Osteoblast (primary cell): ENCODE results near the gene PACC1. TPM values are rescaled to one million over a fixed set of nuclear protein-coding genes. Genes with fewer than 3 reads are reported as not detected.

Experiments
- DNase-seq: peaks from one replicate; pipeline ENCODE4 v3.0.0; 2011; ENCODE audit warnings: low spot score, mixed read lengths; ENCODE audit not compliant: insufficient read length; ENCODE audit errors: missing footprints
- H2AFZ ChIP-seq: 2 replicates; pipeline ENCODE4 v1.6.0; 2011; ENCODE audit warnings: mild to moderate bottlenecking, low read length
- H3K27ac ChIP-seq: 2 replicates; pipeline ENCODE4 v1.5.1; 2011; ENCODE audit warnings: mild to moderate bottlenecking, low read depth, low read length, moderate library complexity
- H3K27me3 ChIP-seq: 2 replicates; pipeline ENCODE4 v1.6.0; 2012; ENCODE audit warnings: mild to moderate bottlenecking, control low read depth, inconsistent platforms, low read length, moderate library complexity; ENCODE audit not compliant: insufficient read depth
- H3K36me3 ChIP-seq: 2 replicates; pipeline ENCODE4 v1.5.1; 2011; ENCODE audit warnings: mild to moderate bottlenecking, low read length, control low read depth, moderate library complexity; ENCODE audit not compliant: insufficient read depth
- H3K4me1 ChIP-seq: 2 replicates; pipeline ENCODE4 v1.5.1; 2011; ENCODE audit warnings: mild to moderate bottlenecking, low read length, control low read depth, moderate library complexity; ENCODE audit not compliant: insufficient read depth
- H3K4me2 ChIP-seq: 2 replicates; pipeline ENCODE4 v1.6.0; 2011; ENCODE audit warnings: mild to moderate bottlenecking, low read length; ENCODE audit not compliant: insufficient read depth
- H3K4me3 ChIP-seq: fragments of 200-600 bp; sonication (generic); 3 replicates; pipeline ENCODE4 v1.5.1; 2012; ENCODE audit warnings: mild to moderate bottlenecking, low read length, inconsistent platforms; ENCODE audit not compliant: insufficient read depth
- H3K79me2 ChIP-seq: 2 replicates; pipeline ENCODE4 v1.6.0; 2012; ENCODE audit warnings: mild to moderate bottlenecking, low read length, control low read depth, inconsistent platforms; ENCODE audit not compliant: insufficient read depth
- H3K9me3 ChIP-seq: 2 replicates; pipeline ENCODE4 v1.5.1; 2011; ENCODE audit warnings: low read depth, low read length, control low read depth
- H4K20me1 ChIP-seq: 2 replicates; pipeline ENCODE4 v1.6.0; 2012; ENCODE audit warnings: mild to moderate bottlenecking, low read length, control low read depth; ENCODE audit not compliant: insufficient read depth
- small RNA-seq: library from RNA; depleted of rRNA; stranded (forward); fragments of <200 nt; gene quantifications from one replicate; pipeline ENCODE3, GENCODE V24; 2012
- total RNA-seq: library from RNA; depleted of rRNA; stranded (reverse); fragments of >200 nt; gene quantifications from 2 replicates; pipeline ENCODE4 v1.2.3, GENCODE V29; 2012
- TF ChIP-seq, protein P1 (sequence below): IDR thresholded peaks from 2 replicates; pipeline ENCODE4 v1.5.1; 2011; ENCODE audit warnings: mild to moderate bottlenecking, low read depth, low read length, moderate library complexity; ENCODE audit errors: extremely low read depth

PACC1 gene
- total RNA-seq, 1 donor = 6.5 TPM

DNA sequence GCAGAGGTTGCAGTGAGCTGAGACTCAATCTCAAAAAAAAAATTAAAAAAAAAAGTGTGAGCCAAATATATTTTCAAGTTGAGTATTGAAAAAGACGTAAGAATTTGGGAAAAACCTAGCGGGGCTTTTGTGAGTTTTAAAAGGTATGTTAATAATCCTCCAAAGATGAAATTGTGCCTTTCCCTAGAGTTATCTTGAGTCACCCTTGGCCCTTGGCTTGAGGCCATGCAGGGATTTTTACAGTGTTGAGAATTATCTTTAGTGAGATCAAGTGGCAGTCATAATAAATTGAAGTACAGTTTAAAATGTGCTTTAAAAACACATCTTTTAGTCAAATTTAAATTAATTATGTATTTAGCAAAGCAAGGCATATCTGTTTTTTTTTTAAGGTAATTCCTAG, 96.8 kb downstream of the PACC1 start:
- DNase-seq = no peak

DNA sequence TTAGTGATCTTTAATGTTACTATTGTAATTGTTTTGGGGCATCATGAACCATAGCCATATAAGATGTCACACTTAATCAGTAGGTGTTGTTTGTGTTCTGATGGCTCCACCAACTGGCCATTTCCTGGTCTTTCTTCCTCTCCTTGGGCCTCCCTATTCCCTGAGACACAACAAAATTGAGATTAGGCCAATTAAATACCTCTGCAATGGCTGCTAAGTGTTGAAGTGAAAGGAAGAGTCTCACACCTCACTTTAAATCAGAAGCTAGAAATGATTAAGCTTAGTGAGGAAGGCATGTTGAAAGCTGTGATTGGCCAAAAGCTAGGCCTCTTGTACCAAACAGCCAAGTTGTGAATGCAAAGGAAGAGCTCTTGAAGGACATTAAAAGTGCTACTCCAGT, 98.8 kb downstream of the PACC1 start:
- Histone ChIP-seq H2AFZ (no peak overlapping the region), H3K79me2 (peaks cover 54% of the 10 kb centered on the region), H3K27ac (no peak overlapping the region), H3K27me3 (no peaks in the 10 kb centered on the region), H3K36me3 (no peaks in the 10 kb centered on the region), H3K4me1 (peaks cover 14% of the 10 kb centered on the region), H3K9me3 (no peaks in the 10 kb centered on the region), H3K4me3 (no peak overlapping the region), H3K4me2 (no peak overlapping the region), H4K20me1 (peaks cover 15% of the 10 kb centered on the region)
- no peak for DNase-seq
- TF ChIP-seq, protein P1, sequence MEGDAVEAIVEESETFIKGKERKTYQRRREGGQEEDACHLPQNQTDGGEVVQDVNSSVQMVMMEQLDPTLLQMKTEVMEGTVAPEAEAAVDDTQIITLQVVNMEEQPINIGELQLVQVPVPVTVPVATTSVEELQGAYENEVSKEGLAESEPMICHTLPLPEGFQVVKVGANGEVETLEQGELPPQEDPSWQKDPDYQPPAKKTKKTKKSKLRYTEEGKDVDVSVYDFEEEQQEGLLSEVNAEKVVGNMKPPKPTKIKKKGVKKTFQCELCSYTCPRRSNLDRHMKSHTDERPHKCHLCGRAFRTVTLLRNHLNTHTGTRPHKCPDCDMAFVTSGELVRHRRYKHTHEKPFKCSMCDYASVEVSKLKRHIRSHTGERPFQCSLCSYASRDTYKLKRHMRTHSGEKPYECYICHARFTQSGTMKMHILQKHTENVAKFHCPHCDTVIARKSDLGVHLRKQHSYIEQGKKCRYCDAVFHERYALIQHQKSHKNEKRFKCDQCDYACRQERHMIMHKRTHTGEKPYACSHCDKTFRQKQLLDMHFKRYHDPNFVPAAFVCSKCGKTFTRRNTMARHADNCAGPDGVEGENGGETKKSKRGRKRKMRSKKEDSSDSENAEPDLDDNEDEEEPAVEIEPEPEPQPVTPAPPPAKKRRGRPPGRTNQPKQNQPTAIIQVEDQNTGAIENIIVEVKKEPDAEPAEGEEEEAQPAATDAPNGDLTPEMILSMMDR = peak; percentile 39

More for the DNA sequence above, 96.8 kb downstream of the PACC1 start:
- Histone ChIP-seq H3K79me2 (peaks cover 49% of the 10 kb centered on the region), H3K4me2 (no peak overlapping the region), H3K27ac (no peak overlapping the region), H2AFZ (no peak overlapping the region), H3K27me3 (no peaks in the 10 kb centered on the region), H3K36me3 (no peaks in the 10 kb centered on the region), H4K20me1 (peaks cover 15% of the 10 kb centered on the region), H3K9me3 (no peaks in the 10 kb centered on the region), H3K4me1 (peaks cover 9% of the 10 kb centered on the region), H3K4me3 (no peak overlapping the region)
- TF ChIP-seq, protein P1 = no peak

DNA sequence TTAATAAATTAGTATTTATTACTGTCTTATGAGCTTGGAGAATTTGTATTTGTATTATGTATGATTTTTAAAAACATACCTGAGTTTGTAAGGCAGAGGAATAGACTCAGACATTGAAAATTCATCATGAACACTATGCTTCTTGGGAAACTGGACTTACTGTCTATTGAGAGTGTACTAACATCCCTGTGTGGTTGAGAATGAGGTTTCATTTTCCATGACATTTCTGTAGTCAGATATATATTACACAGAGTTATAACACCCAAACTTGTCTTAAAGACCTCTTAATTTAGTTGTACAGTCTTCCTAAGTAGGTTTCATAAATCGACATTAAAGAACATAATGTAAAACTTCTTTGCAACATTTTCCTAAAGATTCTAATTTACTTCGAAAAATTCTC, 99.5 kb downstream of the PACC1 start:
- TF ChIP-seq, protein P1 = no peak
- Histone ChIP-seq H3K79me2 (peaks cover 62% of the 10 kb centered on the region), H4K20me1 (peaks cover 15% of the 10 kb centered on the region)

More for the DNA sequence above, 99.5 kb downstream of the PACC1 start:
- Histone ChIP-seq H3K4me3 (no peak overlapping the region), H3K4me2 (no peak overlapping the region), H3K36me3 (no peaks in the 10 kb centered on the region), H3K27ac (no peak overlapping the region), H3K27me3 (no peaks in the 10 kb centered on the region), H3K4me1 (peaks cover 14% of the 10 kb centered on the region), H3K9me3 (no peaks in the 10 kb centered on the region), H2AFZ (no peak overlapping the region)
- no peak for DNase-seq

Small RNA genes lying within 50 kb of the gene (small RNA-seq; reads per million reads assigned to genes)
- not detected for gene SNORA16B

Other genes with a start within 250 kb of the PACC1 start
- 21.4 and 24.8 TPM in 2 replicates for gene PPP2R5A, start 129.5 kb downstream of the PACC1 start, total RNA-seq
- gene NENF, start 18.0 kb upstream of the PACC1 start, total RNA-seq = 33.7 and 35.4 TPM in 2 replicates
- gene ATF3, start 193.9 kb upstream of the PACC1 start, total RNA-seq = 3.2 and 3.6 TPM in 2 replicates